Left lung (tissue), 10 donors: ENCODE data around the gene TARM1. TPM values are rescaled to one million over a fixed set of nuclear protein-coding genes. Genes with fewer than 3 reads are reported as not detected.
"Not testable (repeated sequence)": the region's sequence is repeated elsewhere in the genome, so short reads cannot be mapped to it uniquely, and the experiment has no call there.

ENCODE experiments used
- ATAC-seq: fragments of 200-7000 bp; cut with Tn5 transposase; one replicate; pipeline ENCODE4 v1.9.1; 2020; ENCODE audit warnings: moderate library complexity
- DNase-seq, 4 donors: peaks; one replicate each; pipeline ENCODE4 v3.0.0-alpha.2; 2013 to 2020
- H3K27ac ChIP-seq, 2 donors: fragments of 200-600 bp; sonication (generic) in 1 of 2; one replicate each; pipeline versions ENCODE4 v1.5.0 to v1.8.0; 2020 to 2021
- H3K27me3 ChIP-seq, 2 donors: fragments of 200-600 bp; sonication (generic) in 1 of 2; one replicate each; pipeline versions ENCODE4 v1.5.0 to v1.8.0; 2020 to 2021
- H3K36me3 ChIP-seq, 2 donors: fragments of 200-600 bp; sonication (generic) in 1 of 2; one replicate each; pipeline versions ENCODE4 v1.5.0 to v1.8.0; 2020 to 2021
- H3K4me1 ChIP-seq, 2 donors: fragments of 200-600 bp; one replicate each; pipeline ENCODE4 v1.8.0; 2021
- H3K4me3 ChIP-seq, 2 donors: fragments of 200-600 bp; sonication (generic) in 1 of 2; one replicate each; pipeline versions ENCODE4 v1.5.0 to v1.8.0; 2020 to 2021; ENCODE audit warnings: mild to moderate bottlenecking in 1 of 2
- H3K9me3 ChIP-seq, 2 donors: fragments of 200-600 bp; sonication (generic) in 1 of 2; one replicate each; pipeline versions ENCODE4 v1.5.0 to v1.8.0; 2020 to 2021
- intact Hi-C, 2 donors: fragments of 100-400 bp; cut with DNase I; formaldehyde crosslinking; loops; one replicate each; pipeline versions ENCODE4 v1.11.2 to v1.14.2; 2022
- polyA plus RNA-seq, 6 donors: library from polyadenylated mRNA; unstranded; fragments of 120-200 nt; gene quantifications; one replicate each; pipeline ENCODE4 v1.2.1, GENCODE V29; 2013; ENCODE audit not compliant: insufficient read length in 6 of 6
- total RNA-seq, 2 donors: library from RNA; stranded (reverse); fragmentation: NEBNext Ultra II Directional; extraction: Animal tissue kit (Norgen Biotek cat#: 25700); gene quantifications; one replicate each; pipeline ENCODE4 v1.2.1, GENCODE V29; 2021
- TF ChIP-seq, protein P1 (sequence below), 2 donors: fragments of 200-600 bp; sonication (generic) in 1 of 2; IDR thresholded peaks; one replicate each; pipeline versions ENCODE4 v1.5.0 to v1.8.0; 2021; ENCODE audit warnings: antibody characterized with exemption in 2 of 2
- donor health status: DM: no; HTN: yes; CAD: no.
- donor health status: DM: no; HTN: no; CAD: no.

Gene TARM1
- total and polyA plus RNA-seq, 8 donors: 0.24 to 0.46 (median 0.31) TPM; not detected in 3

- TF ChIP-seq, protein P1, sequence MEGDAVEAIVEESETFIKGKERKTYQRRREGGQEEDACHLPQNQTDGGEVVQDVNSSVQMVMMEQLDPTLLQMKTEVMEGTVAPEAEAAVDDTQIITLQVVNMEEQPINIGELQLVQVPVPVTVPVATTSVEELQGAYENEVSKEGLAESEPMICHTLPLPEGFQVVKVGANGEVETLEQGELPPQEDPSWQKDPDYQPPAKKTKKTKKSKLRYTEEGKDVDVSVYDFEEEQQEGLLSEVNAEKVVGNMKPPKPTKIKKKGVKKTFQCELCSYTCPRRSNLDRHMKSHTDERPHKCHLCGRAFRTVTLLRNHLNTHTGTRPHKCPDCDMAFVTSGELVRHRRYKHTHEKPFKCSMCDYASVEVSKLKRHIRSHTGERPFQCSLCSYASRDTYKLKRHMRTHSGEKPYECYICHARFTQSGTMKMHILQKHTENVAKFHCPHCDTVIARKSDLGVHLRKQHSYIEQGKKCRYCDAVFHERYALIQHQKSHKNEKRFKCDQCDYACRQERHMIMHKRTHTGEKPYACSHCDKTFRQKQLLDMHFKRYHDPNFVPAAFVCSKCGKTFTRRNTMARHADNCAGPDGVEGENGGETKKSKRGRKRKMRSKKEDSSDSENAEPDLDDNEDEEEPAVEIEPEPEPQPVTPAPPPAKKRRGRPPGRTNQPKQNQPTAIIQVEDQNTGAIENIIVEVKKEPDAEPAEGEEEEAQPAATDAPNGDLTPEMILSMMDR (IDR thresholded peaks at IDR 0.05): no peak
- no peaks in the 10 kb centered on the region for H3K9me3 ChIP-seq
- peaks cover 0 to 25% of the 10 kb centered on the region in 2 donors for H3K36me3 ChIP-seq
- DNase-seq (peak; percentile 97 to 100 (median 100)), ATAC-seq (peak; percentile 99)
- H3K27me3 ChIP-seq: peaks cover 0 to 7% of the 10 kb centered on the region in 2 donors
- H3K4me3 ChIP-seq: peak within 1 kb of the TSS; percentile 82 to 96
- H3K4me1 ChIP-seq: peaks cover 8 to 54% of the 10 kb centered on the region in 2 donors
- intact Hi-C loops: no loop called here
- peak within 1 kb of the TSS; percentile 39 to 80 for H3K27ac ChIP-seq
Observed at GRCh38 chr19:54102421-54103169, 21.4 kb upstream of the TARM1 start, which contains the start of gene NDUFA3. Gene NDUFA3, plus strand, starts transcription at chr19:54102855. Its CDS starts 24 bp downstream, at chr19:54102879.

GRCh38 chr19:54100561-54100960 lies 19.4 kb upstream of the TARM1 start, which contains the start of gene OSCAR:
Gene OSCAR, minus strand, starts transcription at chr19:54100803. Its CDS starts 11 bp downstream, at chr19:54100792.
- no peaks in the 10 kb centered on the region for H3K9me3 ChIP-seq
- TF ChIP-seq, protein P1 (IDR thresholded peaks at IDR 0.05): no peak
- H3K4me3 ChIP-seq: peak within 1 kb of the TSS in 1 of 2 donors; percentile 51
- intact Hi-C loops: no loop called here
- H3K4me1 ChIP-seq: peaks cover 13 to 66% of the 10 kb centered on the region in 2 donors
- H3K27me3 ChIP-seq: peaks cover 0 to 19% of the 10 kb centered on the region in 2 donors
- H3K27ac ChIP-seq: peak within 1 kb of the TSS in 1 of 2 donors; percentile 88
- DNase-seq (peak in 3 of 4 donors; percentile 17 to 83 (median 55)), ATAC-seq (peak; percentile 3)
- peaks cover 0 to 6% of the 10 kb centered on the region in 2 donors for H3K36me3 ChIP-seq

GRCh38 chr19:54099903-54100255 lies 18.7 kb upstream of the TARM1 start:
- H3K27me3 ChIP-seq: peaks cover 0 to 26% of the 10 kb centered on the region in 2 donors
- DNase-seq: peak in 1 of 4 donors; percentile 20
- intact Hi-C loops, H3K36me3 ChIP-seq, ATAC-seq, H3K9me3 ChIP-seq: not testable (repeated sequence)
- peaks cover 14 to 71% of the 10 kb centered on the region in 2 donors for H3K4me1 ChIP-seq
- H3K4me3 ChIP-seq: peak overlapping the region in 1 of 2 donors; percentile 51
- peak overlapping the region in 1 of 2 donors; percentile 88 for H3K27ac ChIP-seq

DNA sequence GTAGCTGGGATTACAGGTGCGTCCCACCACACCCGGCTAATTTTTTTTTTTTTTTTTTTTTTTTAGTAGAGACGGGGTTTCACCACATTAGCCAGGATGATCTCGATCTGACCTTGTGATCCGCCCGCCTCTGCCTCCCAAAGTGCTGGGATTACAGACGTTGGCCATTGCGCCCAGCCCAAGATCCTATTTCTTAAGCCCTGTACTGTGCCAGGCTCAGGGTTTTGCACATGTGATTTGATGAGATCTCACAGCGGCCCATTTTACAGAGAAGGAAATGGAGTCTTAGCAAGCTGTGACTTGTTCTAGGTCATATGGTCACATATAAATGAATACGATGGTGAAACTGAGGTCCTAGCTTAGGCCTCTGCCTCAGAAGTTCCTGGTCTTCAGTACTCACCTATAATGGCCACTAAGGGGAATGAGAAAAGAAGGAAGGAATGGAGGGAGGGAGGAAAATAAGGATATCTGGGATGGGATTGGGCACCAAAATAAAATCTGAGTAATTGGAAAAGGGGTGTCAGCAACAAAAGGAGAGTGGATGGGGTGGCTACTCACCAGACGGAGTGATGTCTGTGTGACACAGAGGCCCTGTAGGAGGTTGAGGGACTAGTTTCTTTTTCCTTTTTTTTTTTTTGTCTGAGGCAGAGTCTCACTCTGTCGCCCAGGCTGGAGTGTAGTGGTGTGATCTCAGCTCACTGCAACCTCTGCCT lies 18.2 kb upstream of the TARM1 start:
- Histone ChIP-seq H3K27ac (peak overlapping the region in 1 of 2 donors; percentile 88), H3K9me3 (no peaks in the 10 kb centered on the region), H3K4me1 (peaks cover 14 to 66% of the 10 kb centered on the region in 2 donors), H3K4me3 (peak overlapping the region in 1 of 2 donors; percentile 51), H3K36me3 (peaks cover 0 to 9% of the 10 kb centered on the region in 2 donors), H3K27me3 (peaks cover 0 to 30% of the 10 kb centered on the region in 2 donors)
- peak in 1 of 4 donors; percentile 18 for DNase-seq
- no peak for ATAC-seq
- intact Hi-C loops: no loop called here
- TF ChIP-seq, protein P1 (IDR thresholded peaks at IDR 0.05): no peak

DNA sequence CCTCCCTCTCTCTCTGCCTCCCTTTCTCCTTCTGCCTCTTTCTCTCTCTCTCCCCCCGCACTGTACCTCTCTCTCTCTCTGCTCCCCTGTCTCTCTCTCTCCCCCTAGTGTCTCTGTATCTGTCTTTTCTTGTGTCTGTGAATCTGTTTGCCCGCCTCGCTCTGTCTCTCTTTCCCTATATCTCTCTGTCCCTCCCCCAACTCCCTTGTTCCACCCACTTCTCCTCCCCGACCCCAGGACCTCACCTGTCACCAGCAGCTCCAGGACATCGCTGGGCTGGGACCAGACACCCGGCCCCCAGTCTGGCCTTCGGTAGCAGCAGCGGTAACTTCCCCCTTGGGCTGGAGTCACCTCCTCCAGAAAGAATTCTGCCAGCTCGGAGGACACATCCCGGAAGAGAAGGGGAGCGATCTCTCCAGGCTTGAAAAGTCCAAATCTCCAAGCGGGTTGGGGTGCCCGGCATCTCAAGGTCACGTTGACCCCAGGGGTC lies 15.5 kb upstream of the TARM1 start:
- H3K4me3 ChIP-seq: peak overlapping the region in 1 of 2 donors; percentile 36
- H3K4me1 ChIP-seq: peaks cover 6 to 47% of the 10 kb centered on the region in 2 donors
- peak overlapping the region in 1 of 2 donors; percentile 83 for H3K27ac ChIP-seq
- peaks cover 0 to 40% of the 10 kb centered on the region in 2 donors for H3K27me3 ChIP-seq
- DNase-seq: peak in 2 of 4 donors; percentile 42 to 80
- intact Hi-C loops: no loop called here
- ATAC-seq: peak; percentile 24
- TF ChIP-seq, protein P1 (IDR thresholded peaks at IDR 0.05): no peak
- peaks cover 0 to 15% of the 10 kb centered on the region in 2 donors for H3K36me3 ChIP-seq
- no peaks in the 10 kb centered on the region for H3K9me3 ChIP-seq

GRCh38 chr19:54095859-54096616 lies 14.9 kb upstream of the TARM1 start:
- DNase-seq (peak in 3 of 4 donors; percentile 49 to 94 (median 53)), ATAC-seq (peak; percentile 73)
- H3K9me3 ChIP-seq, intact Hi-C loops: not testable (repeated sequence)
- H3K27me3 ChIP-seq: peaks cover 0 to 40% of the 10 kb centered on the region in 2 donors
- H3K27ac ChIP-seq: peak overlapping the region in 1 of 2 donors; percentile 83
- H3K36me3 ChIP-seq: peaks cover 0 to 15% of the 10 kb centered on the region in 2 donors
- H3K4me3 ChIP-seq: peak overlapping the region in 1 of 2 donors; percentile 36
- peaks cover 6 to 41% of the 10 kb centered on the region in 2 donors for H3K4me1 ChIP-seq
